Measurements from ENCODE around the gene NCOA1. TPM values are rescaled to one million over a fixed set of nuclear protein-coding genes. Genes with fewer than 3 reads are reported as not detected.
A peak's percentile ranks its signal among the peaks of the same experiment; 100 is the strongest.

NCOA1 gene
- total and polyA plus RNA-seq, 2 experiments from 2014 or later, result 6.7 to 9.1 TPM

DNA sequence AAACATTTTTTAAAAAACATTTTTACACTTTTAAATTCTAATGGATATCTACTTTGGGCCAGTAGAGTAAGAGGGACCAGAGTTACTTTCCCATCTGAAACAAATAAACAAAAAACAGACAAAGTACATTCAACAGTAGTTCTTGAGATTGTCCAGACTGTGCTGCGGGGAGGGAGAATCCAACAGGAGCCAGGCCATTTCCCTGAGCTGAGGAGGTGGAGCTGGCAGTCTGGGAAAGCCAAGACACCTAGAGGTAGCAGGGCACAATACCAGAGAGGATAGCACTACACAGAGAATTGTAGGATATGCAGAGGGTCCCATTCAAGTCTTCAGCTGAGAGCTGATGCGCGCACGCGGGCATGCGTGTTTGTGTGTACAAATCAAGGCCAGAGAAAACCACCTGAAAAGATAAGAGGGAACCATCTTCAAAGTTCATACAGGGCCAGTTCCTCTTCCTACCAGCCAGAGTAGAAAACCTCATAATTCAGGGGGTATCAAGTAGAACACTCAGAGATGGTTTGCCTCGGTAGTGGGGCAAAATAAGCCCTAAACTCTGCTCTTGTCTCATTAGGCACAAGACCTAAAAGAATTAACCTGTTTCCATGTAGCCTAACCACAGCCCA is 258.1 kb downstream of the NCOA1 start:
- Histone ChIP-seq H3K9me3 (ENCODE audit: low read depth) (no peaks in the 10 kb centered on the region), H3K27ac (no peak overlapping the region), H3K36me3 (no peaks in the 10 kb centered on the region), H3K27me3 (no peaks in the 10 kb centered on the region), H3K4me1 (ENCODE audit: low read depth) (peaks cover 3% of the 10 kb centered on the region), H3K4me3 (no peak overlapping the region)
- TF ChIP-seq, protein P1, sequence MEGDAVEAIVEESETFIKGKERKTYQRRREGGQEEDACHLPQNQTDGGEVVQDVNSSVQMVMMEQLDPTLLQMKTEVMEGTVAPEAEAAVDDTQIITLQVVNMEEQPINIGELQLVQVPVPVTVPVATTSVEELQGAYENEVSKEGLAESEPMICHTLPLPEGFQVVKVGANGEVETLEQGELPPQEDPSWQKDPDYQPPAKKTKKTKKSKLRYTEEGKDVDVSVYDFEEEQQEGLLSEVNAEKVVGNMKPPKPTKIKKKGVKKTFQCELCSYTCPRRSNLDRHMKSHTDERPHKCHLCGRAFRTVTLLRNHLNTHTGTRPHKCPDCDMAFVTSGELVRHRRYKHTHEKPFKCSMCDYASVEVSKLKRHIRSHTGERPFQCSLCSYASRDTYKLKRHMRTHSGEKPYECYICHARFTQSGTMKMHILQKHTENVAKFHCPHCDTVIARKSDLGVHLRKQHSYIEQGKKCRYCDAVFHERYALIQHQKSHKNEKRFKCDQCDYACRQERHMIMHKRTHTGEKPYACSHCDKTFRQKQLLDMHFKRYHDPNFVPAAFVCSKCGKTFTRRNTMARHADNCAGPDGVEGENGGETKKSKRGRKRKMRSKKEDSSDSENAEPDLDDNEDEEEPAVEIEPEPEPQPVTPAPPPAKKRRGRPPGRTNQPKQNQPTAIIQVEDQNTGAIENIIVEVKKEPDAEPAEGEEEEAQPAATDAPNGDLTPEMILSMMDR (IDR thresholded peaks at IDR 0.05; ENCODE audit: low read depth, low read length), result no peak
- DNase-seq (ENCODE audit: low read depth in 1 of 2, low spot score in 1 of 2), result peak in 1 of 2 donors; percentile 36

DNA sequence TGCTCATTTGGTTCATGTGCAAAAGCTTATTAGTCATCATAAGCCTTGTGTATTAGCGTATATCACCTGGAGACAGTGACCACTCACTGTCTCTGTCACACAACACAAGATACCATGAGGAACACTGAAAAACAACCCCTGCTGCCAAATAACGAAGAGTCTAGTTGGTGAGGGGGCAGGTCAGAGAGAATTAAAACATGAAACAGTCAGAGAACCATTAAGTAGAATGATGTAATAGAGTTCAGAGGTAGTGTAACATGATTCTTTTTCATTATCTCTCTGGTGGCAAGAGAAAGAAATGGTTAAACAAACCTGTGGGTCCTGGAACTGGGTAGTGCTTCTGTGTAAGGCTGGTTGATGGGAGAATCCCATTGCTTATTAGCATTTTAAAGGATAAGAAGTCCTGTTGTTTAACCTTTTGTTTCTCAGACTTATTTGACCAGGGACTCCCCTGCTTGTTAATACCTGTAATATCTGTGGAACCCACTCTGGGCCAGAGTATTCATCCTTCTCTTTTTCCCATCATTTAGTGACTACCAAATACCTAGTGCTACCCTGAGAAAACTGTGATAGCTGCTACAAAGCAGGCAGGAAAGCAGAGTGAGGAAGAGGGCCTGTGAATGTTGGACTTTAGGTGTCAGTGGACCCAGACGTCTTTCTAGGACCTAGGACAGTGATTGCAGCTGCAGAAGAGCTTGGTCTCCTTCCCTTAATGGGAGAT is 264.1 kb downstream of the NCOA1 start:
- no peaks in the 10 kb centered on the region for H3K9me3 ChIP-seq (ENCODE audit: low read depth)
- H3K4me1 ChIP-seq (ENCODE audit: low read depth), result no peaks in the 10 kb centered on the region
- no peak overlapping the region for H3K4me3 ChIP-seq
- no peak overlapping the region for H3K27ac ChIP-seq
- no peak for DNase-seq (ENCODE audit: low read depth in 1 of 2, low spot score in 1 of 2)
- no peaks in the 10 kb centered on the region for H3K27me3 ChIP-seq
- TF ChIP-seq, protein P1 (IDR thresholded peaks at IDR 0.05; ENCODE audit: low read depth, low read length), result no peak
- H3K36me3 ChIP-seq, result peaks cover 5% of the 10 kb centered on the region

DNA sequence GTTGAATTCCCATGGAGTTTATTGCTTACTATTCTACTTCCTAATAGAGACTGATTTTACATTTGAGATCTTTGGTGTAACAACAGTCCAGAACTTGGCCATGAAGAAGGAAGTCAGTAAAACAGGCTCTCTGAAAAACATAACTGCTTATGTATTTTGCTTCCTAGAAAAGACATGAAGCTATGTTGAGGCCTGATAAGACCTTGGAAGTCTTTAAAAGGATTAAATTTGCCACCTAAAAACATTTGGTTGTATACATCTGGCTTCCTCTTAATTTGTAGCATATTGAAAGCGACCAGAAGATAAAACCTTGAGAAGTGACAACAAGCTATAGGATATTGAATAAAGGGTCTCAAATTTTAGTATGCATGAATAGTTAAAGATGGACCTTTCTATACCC is 265.7 kb downstream of the NCOA1 start:
- no peak overlapping the region for H3K27ac ChIP-seq
- no peaks in the 10 kb centered on the region for H3K9me3 ChIP-seq (ENCODE audit: low read depth)
- TF ChIP-seq, protein P1 (IDR thresholded peaks at IDR 0.05; ENCODE audit: low read depth, low read length), result no peak
- H3K36me3 ChIP-seq, result peaks cover 5% of the 10 kb centered on the region
- H3K27me3 ChIP-seq, result no peaks in the 10 kb centered on the region
- H3K4me1 ChIP-seq (ENCODE audit: low read depth), result no peaks in the 10 kb centered on the region
- no peak overlapping the region for H3K4me3 ChIP-seq
- no peak for DNase-seq (ENCODE audit: low read depth in 1 of 2, low spot score in 1 of 2)

DNA sequence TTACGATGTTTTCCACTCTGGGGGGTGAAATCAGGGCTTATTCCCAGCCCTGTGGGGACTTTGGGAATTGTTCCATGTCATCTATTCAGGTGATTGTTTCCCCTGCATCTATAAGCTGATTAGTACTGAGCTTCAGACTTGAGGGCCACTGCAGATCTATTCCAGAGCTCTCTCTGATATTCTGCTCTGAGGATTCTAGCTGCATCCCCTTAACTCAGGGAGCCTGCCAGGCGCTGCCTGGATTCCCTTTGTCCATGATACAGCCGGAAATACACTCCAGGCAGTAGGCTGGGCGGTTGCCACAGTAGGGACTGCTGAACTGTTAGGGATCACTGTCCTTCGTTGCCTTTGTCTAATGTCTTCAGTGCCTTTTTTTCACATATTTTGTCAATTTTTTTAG is 270.8 kb downstream of the NCOA1 start:
- no peak for DNase-seq (ENCODE audit: low read depth in 1 of 2, low spot score in 1 of 2)
- TF ChIP-seq, protein P1 (IDR thresholded peaks at IDR 0.05; ENCODE audit: low read depth, low read length), result no peak
- H3K4me3 ChIP-seq, result no peak overlapping the region
- no peaks in the 10 kb centered on the region for H3K4me1 ChIP-seq (ENCODE audit: low read depth)
- H3K9me3 ChIP-seq (ENCODE audit: low read depth), result no peaks in the 10 kb centered on the region
- H3K36me3 ChIP-seq, result peaks cover 5% of the 10 kb centered on the region
- H3K27me3 ChIP-seq, result no peaks in the 10 kb centered on the region
- no peak overlapping the region for H3K27ac ChIP-seq

DNA sequence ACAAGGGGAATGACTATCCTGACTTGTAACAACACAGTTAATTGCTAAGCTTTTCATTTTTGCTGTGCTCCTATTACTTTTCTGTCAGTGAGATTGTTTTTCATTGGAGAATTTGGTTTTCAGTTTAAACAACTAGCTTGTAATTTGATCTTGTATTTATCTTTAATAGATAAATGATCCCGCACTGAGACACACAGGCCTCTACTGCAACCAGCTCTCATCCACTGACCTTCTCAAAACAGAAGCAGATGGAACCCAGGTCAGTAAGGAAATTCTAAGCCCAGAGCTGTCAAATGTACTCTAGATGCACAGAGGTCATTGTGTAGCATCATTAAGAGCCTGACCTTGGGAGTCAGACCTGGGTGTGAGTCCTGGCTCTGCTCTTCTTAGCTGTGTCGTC is 271.5 kb downstream of the NCOA1 start:
- TF ChIP-seq, protein P1 (IDR thresholded peaks at IDR 0.05; ENCODE audit: low read depth, low read length), result no peak
- no peaks in the 10 kb centered on the region for H3K4me1 ChIP-seq (ENCODE audit: low read depth)
- no peak for DNase-seq (ENCODE audit: low read depth in 1 of 2, low spot score in 1 of 2)
- no peak overlapping the region for H3K27ac ChIP-seq
- no peaks in the 10 kb centered on the region for H3K9me3 ChIP-seq (ENCODE audit: low read depth)
- no peak overlapping the region for H3K4me3 ChIP-seq
- H3K36me3 ChIP-seq, result peaks cover 5% of the 10 kb centered on the region
- no peaks in the 10 kb centered on the region for H3K27me3 ChIP-seq

All from cardiac muscle cell (in vitro differentiated cells and primary cell).